AG08396 (cell line): ENCODE data around the gene RMND1.

ENCODE experiments used
- DNase-seq: peaks from one replicate; pipeline ENCODE4 v3.0.0; 2012; ENCODE audit warnings: low spot score, mixed read lengths

The RMND1 gene

DNA sequence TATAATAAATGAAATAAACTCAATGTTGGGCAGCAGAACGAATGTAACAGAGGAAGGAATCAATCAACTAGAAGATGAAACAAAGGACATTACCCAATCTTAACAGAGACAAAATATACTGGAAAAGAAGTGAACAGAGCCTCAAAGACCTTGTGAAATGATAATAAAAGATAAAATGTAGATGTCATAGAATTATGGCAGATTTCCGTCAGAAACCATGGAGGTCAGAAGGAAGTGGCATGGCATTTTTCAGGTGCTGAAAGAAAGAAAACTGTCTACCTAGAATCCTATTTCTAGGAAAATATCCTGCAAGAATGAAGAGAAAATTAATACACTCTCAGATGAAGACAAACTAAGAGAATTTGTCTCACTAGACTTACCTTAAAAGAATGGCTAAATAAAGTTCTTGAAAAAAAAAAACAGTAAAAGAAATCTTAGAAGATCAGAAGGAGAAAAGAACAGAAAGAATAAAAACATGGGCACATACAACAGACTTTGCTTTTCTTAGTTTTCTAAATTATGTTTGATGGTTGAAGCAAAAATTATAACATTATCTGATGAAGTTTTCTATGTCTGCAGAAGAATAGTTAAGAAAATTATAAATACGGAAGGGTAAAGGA lies 37.2 kb downstream of the RMND1 start:
- DNase-seq, result no peak

DNA sequence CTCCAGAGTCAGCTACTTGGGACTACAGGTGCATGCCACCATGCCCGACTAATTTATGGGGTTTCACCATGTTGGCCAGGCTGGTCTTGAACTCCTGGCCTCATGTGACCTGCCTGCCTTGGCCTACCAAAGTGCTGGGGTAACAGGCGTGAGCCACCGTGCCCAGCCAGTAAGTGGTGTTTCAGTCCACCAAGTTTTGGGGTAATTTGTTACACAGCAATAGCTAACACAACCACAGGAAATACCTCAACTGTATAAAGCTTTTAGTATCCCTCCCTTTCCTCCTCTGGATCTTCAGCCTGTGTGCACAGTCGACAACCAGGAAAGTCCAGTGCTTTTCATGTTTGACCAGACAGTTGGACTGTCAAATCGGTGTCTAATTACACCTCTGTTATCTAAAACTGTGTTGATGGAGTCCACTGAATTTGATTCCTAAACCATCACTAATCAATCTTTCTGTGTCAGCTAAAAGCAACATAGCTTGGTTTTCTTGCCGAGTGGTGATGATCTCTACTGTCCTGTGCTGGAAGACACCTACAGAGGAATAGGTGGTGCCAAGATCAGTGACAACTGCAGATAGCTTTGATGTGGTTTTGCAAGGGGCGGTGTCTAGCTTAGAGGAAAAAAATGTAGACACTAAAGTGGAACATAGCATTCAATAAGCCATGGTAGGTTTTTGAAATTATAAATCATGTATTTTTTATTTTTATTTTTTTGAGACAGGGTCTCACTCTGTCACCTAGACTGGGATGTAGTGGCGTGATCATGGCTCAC lies 38.4 kb downstream of the RMND1 start:
- DNase-seq, result no peak

GRCh38 chr6:151412909-151413308 lies 39.0 kb downstream of the RMND1 start:
- no peak for DNase-seq

- no peak for DNase-seq
Measured at GRCh38 chr6:151409679-151410078, 42.2 kb downstream of the RMND1 start.

- no peak for DNase-seq
Measured at GRCh38 chr6:151409260-151409659, 42.7 kb downstream of the RMND1 start.

DNA sequence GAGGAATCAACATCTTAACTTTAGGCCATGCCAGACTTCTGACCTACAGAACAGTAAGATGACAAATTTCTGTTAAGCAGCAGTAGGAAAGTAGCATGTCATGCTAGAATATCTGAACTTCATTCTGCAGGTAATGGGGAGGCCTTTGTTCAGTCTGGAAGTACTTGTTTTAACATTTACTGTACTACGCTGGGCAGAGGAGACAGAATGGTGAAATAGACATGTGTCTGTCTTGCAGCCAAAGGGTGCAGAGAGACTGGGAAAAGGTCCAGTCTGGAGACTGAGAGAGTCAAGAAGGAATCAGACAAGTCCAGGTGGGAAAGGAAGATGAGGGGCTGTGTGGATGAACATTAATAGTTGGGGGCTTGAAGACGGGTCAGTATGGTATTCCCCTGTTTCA lies 43.1 kb downstream of the RMND1 start:
- DNase-seq, result no peak

DNA sequence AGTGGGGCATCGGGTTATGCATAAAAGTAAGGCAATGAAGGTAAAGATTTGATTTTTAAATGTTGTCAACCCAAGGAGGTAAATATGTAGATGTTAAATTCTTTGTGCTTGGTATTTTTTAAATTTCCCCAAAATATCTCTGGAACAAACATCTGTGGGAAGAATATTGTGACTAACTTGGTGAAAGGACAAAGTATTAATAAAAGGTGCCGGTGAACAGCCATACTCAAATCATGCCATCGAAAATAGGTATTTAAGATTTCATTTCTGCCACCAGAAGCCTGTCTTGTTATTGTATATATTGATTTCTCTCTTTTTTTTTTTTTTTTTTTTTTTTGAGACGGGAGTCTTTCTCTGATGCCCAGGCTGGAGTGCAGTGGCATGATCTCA lies 48.0 kb downstream of the RMND1 start:
- DNase-seq, result no peak

DNA sequence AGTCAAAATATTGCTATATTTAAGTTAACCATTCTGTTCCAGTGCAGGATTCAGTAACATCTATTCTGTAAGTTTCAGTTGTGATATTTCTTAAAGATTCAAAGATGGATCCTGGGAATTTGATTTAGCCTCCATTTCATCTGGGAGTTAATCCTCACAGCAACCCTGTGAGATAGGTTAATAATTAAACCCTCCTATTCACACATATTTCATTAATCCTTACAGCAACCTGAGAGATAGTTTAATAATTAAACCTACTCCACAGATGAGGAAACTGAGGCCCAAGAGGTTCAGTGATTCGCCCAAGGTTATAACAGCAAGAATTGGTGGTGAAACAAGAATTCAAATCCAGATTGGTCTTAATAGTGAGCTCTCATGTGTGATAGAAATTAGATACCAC lies 49.7 kb downstream of the RMND1 start:
- no peak for DNase-seq

- DNase-seq, result no peak
Measured at GRCh38 chr6:151400473-151400872, 51.5 kb downstream of the RMND1 start.

DNA sequence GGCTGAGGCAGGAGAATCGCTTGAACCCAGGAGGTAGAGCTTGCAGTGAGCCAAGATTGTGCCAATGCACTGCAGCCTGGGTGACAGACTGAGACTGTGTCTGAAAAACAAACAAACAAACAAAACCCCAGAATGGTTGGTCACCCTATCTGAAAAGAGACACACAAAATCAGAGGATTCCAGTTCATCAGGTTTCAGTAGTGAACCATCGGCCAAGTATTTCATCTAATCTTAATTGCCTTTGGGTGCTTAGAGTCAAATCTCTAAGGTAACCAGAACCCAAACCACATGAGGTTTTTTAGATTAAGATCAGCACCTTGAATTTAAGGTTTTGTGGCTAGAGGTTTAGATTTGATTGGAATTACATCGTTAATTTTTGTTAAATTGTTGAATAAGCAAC lies 52.2 kb downstream of the RMND1 start:
- no peak for DNase-seq

GRCh38 chr6:151393410-151393809 lies 58.5 kb downstream of the RMND1 start:
- no peak for DNase-seq

GRCh38 chr6:151392427-151392826 lies 59.5 kb downstream of the RMND1 start:
- DNase-seq, result no peak

DNA sequence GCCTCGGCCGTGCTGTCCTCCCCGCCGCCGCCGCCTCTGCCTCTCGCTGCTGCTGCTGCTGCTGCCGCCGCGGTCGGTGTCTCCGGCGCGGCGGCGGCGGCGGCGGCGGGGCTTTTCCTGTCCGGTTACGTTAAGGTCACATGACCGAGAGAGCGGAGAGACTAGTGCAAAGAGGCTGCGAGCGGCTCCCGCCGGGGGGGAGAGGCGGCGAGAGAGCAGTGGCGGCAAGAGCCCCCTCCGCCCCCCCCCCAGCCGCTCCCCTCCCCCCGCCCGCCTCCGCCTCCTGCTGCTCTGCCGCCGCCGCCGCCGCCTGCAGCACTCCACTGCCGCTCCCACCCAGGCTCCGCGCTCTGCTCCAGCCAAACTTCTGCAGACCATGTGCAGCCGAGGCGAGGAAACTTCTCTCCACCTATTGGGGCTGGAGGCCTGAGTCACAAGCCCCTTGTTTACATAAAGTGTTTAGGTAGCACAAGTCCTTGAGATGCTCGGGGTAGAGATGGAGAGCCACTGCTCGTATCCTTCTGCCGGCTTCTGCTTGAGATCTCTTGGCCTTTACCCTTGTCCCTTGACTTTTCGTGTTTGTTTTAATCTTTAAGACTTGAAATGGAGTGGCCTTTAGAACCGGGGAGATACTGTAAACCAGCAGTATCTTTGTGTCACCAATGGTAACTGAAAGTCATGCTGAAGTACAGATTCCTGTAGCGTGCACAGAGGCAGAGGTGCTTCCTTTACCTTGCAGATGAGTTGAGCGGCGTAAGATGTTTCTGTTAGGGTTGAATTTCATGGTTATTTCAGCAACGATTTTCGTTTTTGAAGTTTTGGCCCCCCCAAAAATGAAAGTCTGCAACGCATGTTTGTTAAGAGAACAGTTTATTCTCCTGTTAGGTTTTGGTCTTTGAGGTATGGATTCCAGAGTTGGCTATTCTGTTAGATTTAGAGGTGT lies 60.2 kb downstream of the RMND1 start, which contains the start of gene ZBTB2:
Gene ZBTB2, minus strand, starts transcription at position 89 of the 943 bp plus-strand sequence. CDS start 17,922 bp downstream, outside the sequence.
- peak; percentile 77 for DNase-seq

DNA sequence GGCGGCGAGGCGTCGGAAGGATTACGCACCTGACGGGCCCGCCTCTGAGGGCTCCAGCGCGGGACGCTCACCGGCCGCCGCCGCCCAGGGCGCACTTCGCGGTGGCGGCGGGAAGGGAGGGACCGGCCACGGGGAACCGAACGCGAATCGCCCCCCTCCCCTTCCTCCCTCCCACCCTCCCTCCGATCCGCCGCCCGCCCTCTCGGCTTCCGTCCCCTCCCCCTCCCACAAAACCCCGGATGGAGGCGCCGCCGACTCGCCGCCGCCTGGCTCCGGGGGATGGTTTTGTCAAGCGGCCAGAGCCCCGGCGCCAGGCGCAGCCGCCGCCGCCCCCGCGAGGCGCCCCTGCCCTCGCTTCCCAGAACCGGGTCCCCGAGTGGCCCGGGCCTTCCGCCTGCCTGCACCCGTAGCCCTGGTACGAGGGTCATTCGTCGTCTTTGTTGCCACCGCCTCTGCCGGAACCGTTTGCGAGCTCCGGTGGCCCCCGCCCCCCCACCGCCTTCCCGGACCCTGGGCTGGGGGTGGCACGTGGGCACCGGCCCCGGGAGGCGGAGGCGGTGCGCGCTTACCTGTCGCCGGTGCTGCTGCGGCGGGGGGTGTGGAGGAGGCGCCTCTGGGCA lies 61.0 kb downstream of the RMND1 start:
- peak; percentile 83 for DNase-seq

DNA sequence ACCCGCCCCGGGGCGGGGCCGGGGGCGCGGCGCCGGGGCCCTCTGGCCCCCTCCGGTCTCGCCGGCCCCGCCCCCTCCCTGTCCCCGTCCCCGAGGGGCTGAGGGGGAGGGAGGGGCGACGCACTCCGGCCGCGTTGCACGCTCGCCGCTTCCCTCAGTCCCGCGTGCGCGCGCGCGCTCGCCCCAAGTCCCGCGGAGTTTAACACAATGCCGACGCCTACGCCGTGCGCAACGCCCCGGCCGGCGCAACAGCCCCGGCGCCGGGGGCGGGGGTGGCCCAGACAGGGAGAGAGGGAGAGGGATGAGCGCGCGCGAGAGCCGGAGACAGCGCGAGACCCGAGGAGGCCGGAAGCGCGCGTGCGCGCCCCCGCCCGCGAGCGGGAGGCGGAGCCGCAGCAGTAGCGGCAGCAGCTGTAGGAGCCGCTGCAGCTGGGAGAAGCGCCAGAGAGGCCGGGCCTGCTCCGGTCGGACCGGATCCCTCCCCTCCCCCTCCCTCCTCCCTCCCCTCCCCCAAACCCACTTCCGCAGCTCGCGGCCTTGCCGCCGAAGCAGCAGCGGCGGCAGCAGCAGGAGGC lies 61.6 kb downstream of the RMND1 start:
- DNase-seq, result peak; percentile 99

- peak; percentile 56 for DNase-seq
Measured at GRCh38 chr6:151389618-151390275, 62.2 kb downstream of the RMND1 start.

GRCh38 chr6:151388997-151389617 lies 62.8 kb downstream of the RMND1 start:
- DNase-seq, result peak; percentile 17

DNA sequence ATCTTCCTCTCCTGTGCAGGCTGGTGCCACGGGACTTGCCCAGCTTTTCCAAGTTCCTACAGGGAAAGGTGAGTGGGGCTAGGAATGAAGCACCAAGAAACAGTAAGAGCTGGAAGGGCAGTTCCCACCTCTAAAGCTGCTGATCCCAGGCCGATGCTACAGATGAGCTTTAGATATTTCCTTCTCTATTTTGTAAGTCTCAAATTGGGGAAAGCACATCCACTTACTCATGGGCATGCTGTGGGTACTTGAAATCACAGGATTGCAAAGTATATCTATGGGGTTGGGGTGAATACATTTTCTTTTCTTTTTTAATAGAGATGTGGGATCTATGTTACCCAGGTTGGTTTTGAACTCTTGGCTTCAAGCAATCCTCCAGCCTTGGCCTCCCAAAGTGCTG lies 63.7 kb downstream of the RMND1 start:
- no peak for DNase-seq

- DNase-seq, result peak; percentile 55
Measured at GRCh38 chr6:151387175-151387970, 64.6 kb downstream of the RMND1 start.

DNA sequence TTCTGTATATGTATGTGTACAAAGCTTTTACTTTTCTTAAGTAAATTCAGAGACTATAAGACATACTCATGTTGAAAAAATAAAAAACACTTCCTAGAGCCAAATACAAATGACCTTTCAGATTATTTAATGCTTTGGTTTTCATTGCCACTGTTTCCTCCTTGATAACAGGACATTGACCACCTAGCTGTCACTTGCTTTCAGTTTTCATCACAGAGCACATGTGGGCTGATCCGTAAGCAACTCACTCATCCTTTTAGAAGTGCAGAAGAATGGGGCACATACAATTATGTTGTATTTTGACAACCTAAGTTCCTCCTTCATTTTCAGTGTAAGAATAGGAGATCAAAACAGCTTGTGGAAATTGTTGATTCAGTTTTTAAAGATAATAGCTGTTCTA lies 66.7 kb downstream of the RMND1 start:
- no peak for DNase-seq
